GM18858 (cell line): ENCODE results near the gene ATP6AP1.

Experiments
- ATAC-seq: cut with Tn5 transposase; IDR thresholded peaks from one replicate; pipeline ENCODE4 v1.9.1; 2021; ENCODE audit not compliant: unreplicated experiment

The ATP6AP1 gene

GRCh38 chrX:154426916-154427770 is 1.3 kb upstream of the ATP6AP1 start:
- ATAC-seq = no peak

GRCh38 chrX:154429711-154430110 is 1.2 kb downstream of the ATP6AP1 start:
- ATAC-seq = no peak

- no peak for ATAC-seq
Observed at GRCh38 chrX:154430479-154430878, 2.0 kb downstream of the ATP6AP1 start.

- no peak for ATAC-seq
Observed at GRCh38 chrX:154430916-154431315, 2.4 kb downstream of the ATP6AP1 start.

GRCh38 chrX:154431341-154431740 is 2.9 kb downstream of the ATP6AP1 start:
- no peak for ATAC-seq

- no peak for ATAC-seq
Observed at GRCh38 chrX:154432210-154432609, 3.7 kb downstream of the ATP6AP1 start.

GRCh38 chrX:154433605-154434004 is 5.1 kb downstream of the ATP6AP1 start:
- no peak for ATAC-seq

GRCh38 chrX:154434394-154435168 is 6.1 kb downstream of the ATP6AP1 start:
- ATAC-seq = no peak

GRCh38 chrX:154435171-154435733 is 6.8 kb downstream of the ATP6AP1 start:
- ATAC-seq = no peak

- ATAC-seq = no peak
Observed at GRCh38 chrX:154436374-154436982, 8.0 kb downstream of the ATP6AP1 start.

- no peak for ATAC-seq
Observed at GRCh38 chrX:154436983-154437752, 8.7 kb downstream of the ATP6AP1 start, which contains the start of gene GDI1. Gene GDI1 (plus strand): TSS chrX:154437154. CDS start chrX:154437255, 101 bp downstream.

- no peak for ATAC-seq
Observed at GRCh38 chrX:154437971-154438893, 9.8 kb downstream of the ATP6AP1 start.

- no peak for ATAC-seq
Observed at GRCh38 chrX:154439841-154440240, 11.4 kb downstream of the ATP6AP1 start.

- no peak for ATAC-seq
Observed at GRCh38 chrX:154440623-154441357, 12.3 kb downstream of the ATP6AP1 start.

- no peak for ATAC-seq
Observed at GRCh38 chrX:154441564-154441963, 13.1 kb downstream of the ATP6AP1 start.

GRCh38 chrX:154441984-154442707 is 13.7 kb downstream of the ATP6AP1 start:
- no peak for ATAC-seq

- ATAC-seq = no peak
Observed at GRCh38 chrX:154443479-154443910, 15.0 kb downstream of the ATP6AP1 start.
